BJ (cell line): ENCODE measurements around the gene NHSL1. TPM values are rescaled to one million over a fixed set of nuclear protein-coding genes. Genes with fewer than 3 reads are reported as not detected.
A peak's percentile ranks its signal among the peaks of the same experiment; 100 is the strongest.

Source experiments
- CTCF ChIA-PET: fragments of 350-600 bp; formaldehyde crosslinking; extraction: SDS; loops from one replicate; lab custom pipeline; 2021; ENCODE audit warnings: antibody characterized with exemption, inconsistent platforms; lab: Yijun Ruan, JAX
- POLR2A ChIA-PET: fragments of 300-600 bp; sonication (Branson Sonifier 250); formaldehyde crosslinking; extraction: SDS; loops from one replicate; lab custom pipeline; 2021; ENCODE audit warnings: antibody characterized with exemption; lab: Charles Lee
- DNase-seq: peaks from one replicate; pipeline ENCODE4 v3.0.0-alpha.2; 2011; ENCODE audit warnings: low read depth
- H3K27me3 ChIP-seq: 2 replicates; pipeline ENCODE4 v1.6.0; 2011; ENCODE audit warnings: low read length; ENCODE audit not compliant: control insufficient read depth, insufficient read depth
- H3K36me3 ChIP-seq: 2 replicates; pipeline ENCODE4 v1.5.1; 2011; ENCODE audit warnings: low read length; ENCODE audit not compliant: control insufficient read depth, insufficient read depth
- H3K4me3 ChIP-seq: 2 replicates; pipeline ENCODE4 v1.5.1; 2011; ENCODE audit warnings: low read depth, mild to moderate bottlenecking, control low read depth, low read length
- CTCF ChIP-seq: IDR thresholded peaks from 2 replicates; pipeline ENCODE4 v1.5.1; 2011; ENCODE audit warnings: low read depth, mild to moderate bottlenecking, control low read depth, inconsistent platforms, low read length, moderate library complexity; ENCODE audit not compliant: insufficient read depth
- polyA plus RNA-seq: library from polyadenylated mRNA; depleted of rRNA; stranded (reverse); fragments of >200 nt; gene quantifications from 2 replicates; pipeline ENCODE4 v1.2.3, GENCODE V29; 2011

Gene NHSL1
- polyA plus RNA-seq, 1 experiment: 3.6 TPM

GRCh38 chr6:138541823-138542481 is 42.7 kb upstream of the NHSL1 start:
- H3K27me3 ChIP-seq: no peaks in the 10 kb centered on the region
- no peak overlapping the region for H3K4me3 ChIP-seq
- POLR2A ChIA-PET: no interaction called here
- CTCF ChIA-PET: interaction anchor here (0.9 to 2.6 kb wide), 3 partner anchors 13 to 151 kb away, joined by 3 to 7 read pairs (median 4); no protein-coding TSS in a partner anchor
- DNase-seq: no peak
- H3K36me3 ChIP-seq: no peaks in the 10 kb centered on the region
- no peak for TF ChIP-seq CTCF

- H3K4me3 ChIP-seq: no peak overlapping the region
- no peaks in the 10 kb centered on the region for H3K36me3 ChIP-seq
- peak; percentile 70 for DNase-seq
- ChIA-PET POLR2A (interaction anchor here (0.6 kb wide), 1 partner anchor 21 kb away, joined by 3 read pairs; no protein-coding TSS in a partner anchor), CTCF (interaction anchor here (0.6 to 1.3 kb wide), 5 partner anchors 20 to 78 kb away, joined by 3 to 5 read pairs (median 4); no protein-coding TSS in a partner anchor)
- TF ChIP-seq CTCF: no peak
- H3K27me3 ChIP-seq: no peaks in the 10 kb centered on the region
Observed at GRCh38 chr6:138540468-138540867, 41.2 kb upstream of the NHSL1 start.

GRCh38 chr6:138539876-138540275 is 40.6 kb upstream of the NHSL1 start:
- no peak for TF ChIP-seq CTCF
- no peaks in the 10 kb centered on the region for H3K27me3 ChIP-seq
- H3K36me3 ChIP-seq: no peaks in the 10 kb centered on the region
- ChIA-PET CTCF (interaction anchor here (1.1 to 1.3 kb wide), 2 partner anchors 19 to 22 kb away, joined by 4 read pairs; no protein-coding TSS in a partner anchor), POLR2A (interaction anchor here (0.6 kb wide), 1 partner anchor 22 kb away, joined by 3 read pairs; no protein-coding TSS in a partner anchor)
- no peak for DNase-seq
- H3K4me3 ChIP-seq: no peak overlapping the region

GRCh38 chr6:138538390-138539031 is 39.2 kb upstream of the NHSL1 start:
- ChIA-PET POLR2A (interaction anchor here (0.7 kb wide), 1 partner anchor 245 kb away, joined by 3 read pairs; no protein-coding TSS in a partner anchor), CTCF (interaction anchor here (1.1 to 1.4 kb wide), 2 partner anchors 20 to 28 kb away, joined by 3 to 4 read pairs; no protein-coding TSS in a partner anchor)
- DNase-seq: no peak
- Histone ChIP-seq H3K4me3 (no peak overlapping the region), H3K36me3 (no peaks in the 10 kb centered on the region), H3K27me3 (no peaks in the 10 kb centered on the region)
- no peak for TF ChIP-seq CTCF

GRCh38 chr6:138537106-138537505 is 37.8 kb upstream of the NHSL1 start:
- no peaks in the 10 kb centered on the region for H3K27me3 ChIP-seq
- H3K4me3 ChIP-seq: no peak overlapping the region
- CTCF ChIA-PET: interaction anchor here (0.6 to 2.6 kb wide), 6 partner anchors 12 to 114 kb away, joined by 3 to 13 read pairs (median 4); no protein-coding TSS in a partner anchor
- DNase-seq: no peak
- H3K36me3 ChIP-seq: no peaks in the 10 kb centered on the region
- no peak for TF ChIP-seq CTCF
- POLR2A ChIA-PET: no interaction called here
